ENCODE data around the gene MATN1. TPM values are rescaled to one million over a fixed set of nuclear protein-coding genes. Genes with fewer than 3 reads are reported as not detected.

Gene MATN1
- total RNA-seq, 1 experiment from 2014 or later, result not detected

GRCh38 chr1:30675289-30675688 is 48.1 kb downstream of the MATN1 start:
- POLR2A ChIA-PET, result no interaction called here
- Histone ChIP-seq H3K4me1 (no peaks in the 10 kb centered on the region), H3K4me3 (ENCODE audit: low read depth, low read length) (no peak overlapping the region), H3K36me3 (ENCODE audit: control insufficient read depth, insufficient read depth, low read length) (no peaks in the 10 kb centered on the region), H3K27me3 (replicated peaks; ENCODE audit: control insufficient read depth, insufficient read depth, low read length) (no peaks in the 10 kb centered on the region), H3K9me3 (peaks cover 5% of the 10 kb centered on the region)
- Mint-ChIP-seq H3K36me3 (ENCODE audit: insufficient read depth, unreplicated experiment) (no peaks in the 10 kb centered on the region), H3K27ac (ENCODE audit: unreplicated experiment) (no peak overlapping the region), H3K4me3 (ENCODE audit: unreplicated experiment) (no peak overlapping the region), H3K9me3 (ENCODE audit: unreplicated experiment) (peaks cover 48% of the 10 kb centered on the region), H3K27me3 (ENCODE audit: insufficient read depth, unreplicated experiment) (peaks cover 14% of the 10 kb centered on the region), H3K4me1 (ENCODE audit: low read depth, unreplicated experiment) (no peaks in the 10 kb centered on the region)
- TF ChIP-seq CTCF (IDR thresholded peaks at IDR 0.05; ENCODE audit: insufficient read depth in 1 of 2, low read depth in 1 of 2, low read length in 1 of 2, severe bottlenecking in 1 of 2, unreplicated experiment in 1 of 2), result no peak
- no TSS peak for BruUV-seq (replicated peaks)
- CTCF ChIA-PET, result no interaction called here
- DNase-seq, result no peak
- intact Hi-C loops (cut with micrococcal nuclease; ENCODE audit: unreplicated experiment), result no loop called here

GRCh38 chr1:30673395-30673794 is 50.0 kb downstream of the MATN1 start:
- DNase-seq, result no peak
- Histone ChIP-seq H3K4me1 (no peaks in the 10 kb centered on the region), H3K4me3 (ENCODE audit: low read depth, low read length) (no peak overlapping the region), H3K27me3 (replicated peaks; ENCODE audit: control insufficient read depth, insufficient read depth, low read length) (no peaks in the 10 kb centered on the region), H3K9me3 (peaks cover 5% of the 10 kb centered on the region), H3K36me3 (ENCODE audit: control insufficient read depth, insufficient read depth, low read length) (no peaks in the 10 kb centered on the region)
- Mint-ChIP-seq H3K4me3 (ENCODE audit: unreplicated experiment) (no peak overlapping the region), H3K36me3 (ENCODE audit: insufficient read depth, unreplicated experiment) (no peaks in the 10 kb centered on the region), H3K27me3 (ENCODE audit: insufficient read depth, unreplicated experiment) (peaks cover 18% of the 10 kb centered on the region), H3K9me3 (ENCODE audit: unreplicated experiment) (peaks cover 42% of the 10 kb centered on the region), H3K4me1 (ENCODE audit: low read depth, unreplicated experiment) (no peaks in the 10 kb centered on the region), H3K27ac (ENCODE audit: unreplicated experiment) (no peak overlapping the region)
- BruUV-seq (replicated peaks), result no TSS peak
- ChIA-PET CTCF (no interaction called here), POLR2A (no interaction called here)
- intact Hi-C loops (cut with micrococcal nuclease; ENCODE audit: unreplicated experiment), result no loop called here
- no peak for TF ChIP-seq CTCF (IDR thresholded peaks at IDR 0.05; ENCODE audit: insufficient read depth in 1 of 2, low read depth in 1 of 2, low read length in 1 of 2, severe bottlenecking in 1 of 2, unreplicated experiment in 1 of 2)

- BruUV-seq (replicated peaks), result no TSS peak
- Histone ChIP-seq H3K4me3 (ENCODE audit: low read depth, low read length) (no peak overlapping the region), H3K9me3 (peaks cover 5% of the 10 kb centered on the region), H3K27me3 (replicated peaks; ENCODE audit: control insufficient read depth, insufficient read depth, low read length) (no peaks in the 10 kb centered on the region), H3K4me1 (no peaks in the 10 kb centered on the region), H3K36me3 (ENCODE audit: control insufficient read depth, insufficient read depth, low read length) (no peaks in the 10 kb centered on the region)
- TF ChIP-seq CTCF (IDR thresholded peaks at IDR 0.05; ENCODE audit: insufficient read depth in 1 of 2, low read depth in 1 of 2, low read length in 1 of 2, severe bottlenecking in 1 of 2, unreplicated experiment in 1 of 2), result no peak
- Mint-ChIP-seq H3K4me3 (ENCODE audit: unreplicated experiment) (no peak overlapping the region), H3K9me3 (ENCODE audit: unreplicated experiment) (peaks cover 36% of the 10 kb centered on the region), H3K36me3 (ENCODE audit: insufficient read depth, unreplicated experiment) (no peaks in the 10 kb centered on the region), H3K27me3 (ENCODE audit: insufficient read depth, unreplicated experiment) (peaks cover 18% of the 10 kb centered on the region), H3K4me1 (ENCODE audit: low read depth, unreplicated experiment) (no peaks in the 10 kb centered on the region), H3K27ac (ENCODE audit: unreplicated experiment) (no peak overlapping the region)
- ChIA-PET POLR2A (no interaction called here), CTCF (no interaction called here)
- no peak for DNase-seq
- intact Hi-C loops (cut with micrococcal nuclease; ENCODE audit: unreplicated experiment), result no loop called here
These were observed 50.7 kb downstream of the MATN1 start for GRCh38 chr1:30672661-30673060.
